DND-41 (cell line): ENCODE results near the gene TACR1.

Source experiments
- CTCF ChIP-seq: IDR thresholded peaks from 2 replicates; pipeline ENCODE4 v1.5.1; 2012; ENCODE audit warnings: borderline replicate concordance, low read length, moderate library complexity, mild to moderate bottlenecking; ENCODE audit not compliant: poor library complexity, severe bottlenecking; ENCODE audit errors: extremely low read depth
- EZH2 ChIP-seq: IDR thresholded peaks from 3 replicates; pipeline ENCODE4 v1.6.1; 2012; ENCODE audit warnings: borderline replicate concordance, low read depth, mild to moderate bottlenecking, moderate library complexity, low read length, inconsistent platforms; ENCODE audit not compliant: severe bottlenecking

- TF ChIP-seq EZH2 = no peak
- TF ChIP-seq CTCF = no peak
Observed at GRCh38 chr2:75146606-75147332, 52.6 kb downstream of the TACR1 start.
